ENCODE data around the gene PPP5C.

PPP5C gene

GRCh38 chr19:46337487-46337886 is 9.4 kb upstream of the PPP5C start:
- DNase-seq, result no peak

- no peak for DNase-seq
Observed at GRCh38 chr19:46339446-46339845, 7.4 kb upstream of the PPP5C start.

- DNase-seq, result no peak
Observed at GRCh38 chr19:46340051-46340659, 6.7 kb upstream of the PPP5C start.

- no peak for DNase-seq
Observed at GRCh38 chr19:46341937-46342336, 5.0 kb upstream of the PPP5C start.

- DNase-seq, result no peak
Observed at GRCh38 chr19:46344363-46344762, 2.5 kb upstream of the PPP5C start.

- no peak for DNase-seq
Observed at GRCh38 chr19:46345157-46345556, 1.7 kb upstream of the PPP5C start.

- DNase-seq, result no peak
Observed at GRCh38 chr19:46347572-46347883, 641 bp downstream of the PPP5C start.

GRCh38 chr19:46347985-46348384 is 1.1 kb downstream of the PPP5C start:
- DNase-seq, result no peak

- DNase-seq, result no peak
Observed at GRCh38 chr19:46349311-46349993, 2.6 kb downstream of the PPP5C start.

- DNase-seq, result no peak
Observed at GRCh38 chr19:46350029-46350757, 3.3 kb downstream of the PPP5C start.

GRCh38 chr19:46350758-46351159 is 3.9 kb downstream of the PPP5C start:
- peak; percentile 37 for DNase-seq

GRCh38 chr19:46351241-46352041 is 4.6 kb downstream of the PPP5C start:
- no peak for DNase-seq

- DNase-seq, result no peak
Observed at GRCh38 chr19:46353730-46354528, 7.0 kb downstream of the PPP5C start.

- no peak for DNase-seq
Observed at GRCh38 chr19:46355234-46356148, 8.6 kb downstream of the PPP5C start.

GRCh38 chr19:46356149-46357055 is 9.5 kb downstream of the PPP5C start:
- no peak for DNase-seq

GRCh38 chr19:46357846-46358583 is 11.1 kb downstream of the PPP5C start:
- DNase-seq, result no peak

- DNase-seq, result no peak
Observed at GRCh38 chr19:46361915-46362314, 15.0 kb downstream of the PPP5C start.

- no peak for DNase-seq
Observed at GRCh38 chr19:46364359-46364758, 17.5 kb downstream of the PPP5C start.

- DNase-seq, result no peak
Observed at GRCh38 chr19:46365561-46365960, 18.7 kb downstream of the PPP5C start.

All from activated CD4-positive, CD25-positive, alpha-beta regulatory T cell treated with anti-CD3 and anti-CD28 coated beads, Interleukin-2, amount 50 U/mL, for 72 hours (primary cell).